ENCODE results near the gene GNAL. TPM values are rescaled to one million over a fixed set of nuclear protein-coding genes. Genes with fewer than 3 reads are reported as not detected.
A peak's percentile ranks its signal among the peaks of the same experiment; 100 is the strongest.

The GNAL gene
- total and polyA plus RNA-seq, 2 donors from 2014 or later: 1.8 to 9.7 TPM

DNA sequence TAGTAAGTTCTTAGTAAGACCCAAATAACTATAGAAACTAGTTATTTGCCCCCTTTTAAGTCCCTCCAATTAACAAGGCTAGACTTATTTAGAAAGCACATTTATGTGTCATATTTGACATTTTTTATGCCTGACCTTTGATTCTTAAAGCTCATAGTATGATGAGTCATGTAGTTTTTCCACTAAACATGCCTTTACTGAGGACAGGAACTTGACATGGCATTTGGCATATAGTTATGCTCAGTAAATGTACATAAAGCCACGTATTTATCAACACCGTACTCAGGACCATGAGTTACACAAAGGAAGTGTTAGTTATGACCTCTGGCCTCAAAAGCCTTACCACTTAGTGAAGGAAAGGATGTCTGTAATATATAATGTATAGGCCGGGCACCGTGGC is 78.9 kb downstream of the GNAL start:
- DNase-seq (no peak), FAIRE-seq (no peak)
- Histone ChIP-seq H3K27me3 (ENCODE audit: control insufficient read depth, insufficient read depth, low read length) (no peaks in the 10 kb centered on the region), H3K9me3 (ENCODE audit: control insufficient read depth in 2 of 3, insufficient read depth in 1 of 3, low read length in 3 of 3) (no peaks in the 10 kb centered on the region), H3K4me3 (ENCODE audit: low read length in 3 of 3) (no peak overlapping the region), H3K4me1 (ENCODE audit: control insufficient read depth in 2 of 3, insufficient read depth in 2 of 3, low read depth in 1 of 3, low read length in 3 of 3) (no peaks in the 10 kb centered on the region), H3K9ac (ENCODE audit: low read length in 3 of 3) (no peak overlapping the region), H3K27ac (ENCODE audit: low read depth in 2 of 2, low read length in 2 of 2) (no peak overlapping the region), H3K36me3 (ENCODE audit: control insufficient read depth in 2 of 3, insufficient read depth in 3 of 3, low read length in 3 of 3) (no peaks in the 10 kb centered on the region)
- TF ChIP-seq, protein P1, sequence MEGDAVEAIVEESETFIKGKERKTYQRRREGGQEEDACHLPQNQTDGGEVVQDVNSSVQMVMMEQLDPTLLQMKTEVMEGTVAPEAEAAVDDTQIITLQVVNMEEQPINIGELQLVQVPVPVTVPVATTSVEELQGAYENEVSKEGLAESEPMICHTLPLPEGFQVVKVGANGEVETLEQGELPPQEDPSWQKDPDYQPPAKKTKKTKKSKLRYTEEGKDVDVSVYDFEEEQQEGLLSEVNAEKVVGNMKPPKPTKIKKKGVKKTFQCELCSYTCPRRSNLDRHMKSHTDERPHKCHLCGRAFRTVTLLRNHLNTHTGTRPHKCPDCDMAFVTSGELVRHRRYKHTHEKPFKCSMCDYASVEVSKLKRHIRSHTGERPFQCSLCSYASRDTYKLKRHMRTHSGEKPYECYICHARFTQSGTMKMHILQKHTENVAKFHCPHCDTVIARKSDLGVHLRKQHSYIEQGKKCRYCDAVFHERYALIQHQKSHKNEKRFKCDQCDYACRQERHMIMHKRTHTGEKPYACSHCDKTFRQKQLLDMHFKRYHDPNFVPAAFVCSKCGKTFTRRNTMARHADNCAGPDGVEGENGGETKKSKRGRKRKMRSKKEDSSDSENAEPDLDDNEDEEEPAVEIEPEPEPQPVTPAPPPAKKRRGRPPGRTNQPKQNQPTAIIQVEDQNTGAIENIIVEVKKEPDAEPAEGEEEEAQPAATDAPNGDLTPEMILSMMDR (IDR thresholded peaks at IDR 0.05; ENCODE audit: borderline replicate concordance, extremely low read depth, insufficient read depth): no peak
- intact Hi-C loops (cut with DNase I): no loop called here

DNA sequence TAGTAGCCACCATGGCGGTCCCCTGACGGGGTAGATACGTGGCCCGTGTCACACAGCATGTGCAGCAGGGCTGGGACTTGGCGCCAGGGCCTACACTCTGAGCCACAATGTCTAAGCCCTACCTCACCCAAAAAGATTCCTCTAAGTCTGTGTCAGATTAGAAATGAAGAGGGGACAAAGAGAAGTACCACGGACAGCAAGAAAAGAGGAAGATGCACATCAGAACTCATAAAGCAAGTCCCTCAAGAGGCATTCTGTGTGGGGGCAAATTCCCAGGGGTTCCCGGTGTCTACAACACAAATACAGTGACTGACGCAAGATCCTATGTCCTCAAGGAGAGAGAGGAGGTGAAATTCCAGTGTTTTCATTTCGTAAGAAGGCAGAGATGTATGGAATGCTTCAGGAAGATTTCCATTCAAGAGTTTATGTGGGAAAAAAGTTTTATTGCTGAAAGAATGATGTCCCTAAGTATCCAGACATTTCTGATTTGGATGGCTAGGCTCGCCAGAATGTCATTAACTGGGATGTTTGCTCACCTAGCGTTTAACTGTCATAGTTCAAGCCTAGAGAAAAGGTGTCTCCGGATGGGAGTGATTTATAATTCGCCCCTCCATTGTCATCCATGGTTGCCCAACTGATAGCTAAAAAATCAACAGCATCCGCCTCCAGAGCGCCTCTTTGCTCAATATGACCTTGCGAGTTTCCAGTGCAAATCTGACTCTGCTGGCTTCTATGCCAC is 86.5 kb downstream of the GNAL start:
- DNase-seq: peak in 3 of 5 donors; percentile 49 to 81 (median 76)

DNA sequence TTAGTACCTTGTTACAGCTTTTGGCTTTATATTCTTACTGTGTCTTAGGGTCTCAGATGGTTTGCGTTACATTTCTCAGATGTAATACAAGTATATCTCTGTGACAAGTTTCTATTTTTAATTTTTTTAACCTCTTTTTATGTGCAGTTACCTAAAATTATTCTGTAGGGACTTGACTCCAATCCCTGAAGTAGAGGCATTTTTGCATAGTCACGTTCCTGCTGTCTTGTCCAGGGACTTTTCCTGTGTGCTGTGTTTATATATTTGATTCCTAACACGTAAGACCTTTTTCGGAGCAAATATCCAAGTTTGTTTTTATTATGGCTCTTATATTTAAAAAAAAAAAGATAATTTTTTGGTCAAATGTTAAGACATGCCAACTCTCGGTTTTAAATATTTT is 91.0 kb downstream of the GNAL start:
- H3K9ac ChIP-seq (ENCODE audit: low read length in 3 of 3): no peak overlapping the region
- H3K4me1 ChIP-seq (ENCODE audit: control insufficient read depth in 2 of 3, insufficient read depth in 2 of 3, low read depth in 1 of 3, low read length in 3 of 3): no peaks in the 10 kb centered on the region
- no peak for FAIRE-seq
- intact Hi-C loops (cut with DNase I): no loop called here
- no peaks in the 10 kb centered on the region for H3K27me3 ChIP-seq (ENCODE audit: control insufficient read depth, insufficient read depth, low read length)
- no peak overlapping the region for H3K4me3 ChIP-seq (ENCODE audit: low read length in 3 of 3)
- DNase-seq: no peak
- no peaks in the 10 kb centered on the region for H3K9me3 ChIP-seq (ENCODE audit: control insufficient read depth in 2 of 3, insufficient read depth in 1 of 3, low read length in 3 of 3)
- H3K27ac ChIP-seq (ENCODE audit: low read depth in 2 of 2, low read length in 2 of 2): no peak overlapping the region
- TF ChIP-seq, protein P1 (IDR thresholded peaks at IDR 0.05; ENCODE audit: borderline replicate concordance, extremely low read depth, insufficient read depth): no peak
- no peaks in the 10 kb centered on the region for H3K36me3 ChIP-seq (ENCODE audit: control insufficient read depth in 2 of 3, insufficient read depth in 3 of 3, low read length in 3 of 3)

More for the DNA sequence above, 86.5 kb downstream of the GNAL start:
- Histone ChIP-seq H3K4me1 (ENCODE audit: control insufficient read depth in 2 of 3, insufficient read depth in 2 of 3, low read depth in 1 of 3, low read length in 3 of 3) (no peaks in the 10 kb centered on the region), H3K9ac (ENCODE audit: low read length in 3 of 3) (no peak overlapping the region), H3K36me3 (ENCODE audit: control insufficient read depth in 2 of 3, insufficient read depth in 3 of 3, low read length in 3 of 3) (no peaks in the 10 kb centered on the region), H3K27me3 (ENCODE audit: control insufficient read depth, insufficient read depth, low read length) (no peaks in the 10 kb centered on the region), H3K4me3 (ENCODE audit: low read length in 3 of 3) (no peak overlapping the region), H3K27ac (ENCODE audit: low read depth in 2 of 2, low read length in 2 of 2) (no peak overlapping the region), H3K9me3 (ENCODE audit: control insufficient read depth in 2 of 3, insufficient read depth in 1 of 3, low read length in 3 of 3) (no peaks in the 10 kb centered on the region)
- intact Hi-C loops (cut with DNase I): no loop called here
- FAIRE-seq: no peak
- TF ChIP-seq, protein P1 (IDR thresholded peaks at IDR 0.05; ENCODE audit: borderline replicate concordance, extremely low read depth, insufficient read depth): no peak

Measured in kidney (tissue), 14 donors.